Ovary (tissue), 3 donors: ENCODE data around the gene POU6F2.

Source experiments
- CTCF ChIP-seq, 3 donors: fragments of 450-650 bp in 2 of 3; fragments of 200-600 bp in 1 of 3; IDR thresholded peaks; one replicate each; pipeline versions ENCODE4 v1.5.1 to v1.8.0; 2016 to 2022; ENCODE audit warnings: antibody characterized with exemption in 3 of 3, mild to moderate bottlenecking in 1 of 3
- EP300 ChIP-seq: sonication (generic); formaldehyde crosslinking; IDR thresholded peaks from one replicate; pipeline ENCODE4 v1.6.1; 2017; ENCODE audit warnings: antibody characterized with exemption
- POLR2A ChIP-seq: fragments of 450-650 bp; IDR thresholded peaks from one replicate; pipeline ENCODE4 v1.6.1; 2017; ENCODE audit warnings: antibody characterized with exemption, mild to moderate bottlenecking, moderate library complexity
- donor health status: DM: no; HTN: no; CAD: no.

- TF ChIP-seq CTCF (IDR thresholded peaks at IDR 0.05) (no peak), EP300 (no peak), POLR2A (no peak)
Observed at GRCh38 chr7:39168403-39169098, 190.8 kb downstream of the POU6F2 start.
